ENCODE data around the gene CCT8L2. TPM values are rescaled to one million over a fixed set of nuclear protein-coding genes. Genes with fewer than 3 reads are reported as not detected.

The CCT8L2 gene
- total and polyA plus RNA-seq, 2 of the 8 experiments (the other 6 are each of a cell fraction or from before 2014, with no cell fraction given), result not detected

DNA sequence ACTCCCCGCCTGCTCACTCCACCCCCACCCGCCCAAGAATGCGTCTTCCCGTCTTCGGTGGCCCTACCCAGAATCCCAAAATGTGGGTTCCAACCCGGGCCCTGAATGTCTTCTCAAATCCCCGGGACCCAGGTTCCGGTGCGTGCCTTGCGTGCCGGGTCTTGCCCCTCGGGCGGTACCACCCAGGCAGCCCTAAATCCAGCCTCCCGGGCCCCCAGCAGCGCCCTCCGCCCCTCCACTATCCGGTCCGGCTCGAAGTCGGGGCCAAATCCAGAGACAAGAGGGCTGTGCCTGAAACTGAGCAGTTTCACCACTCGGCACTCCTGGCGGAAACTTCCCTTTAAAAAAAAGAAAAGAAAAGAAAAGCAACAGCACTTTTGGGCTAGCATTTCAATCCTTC lies 16.3 kb upstream of the CCT8L2 start:
- peaks cover 2 to 45% of the 10 kb centered on the region in 2 experiments; a peak in 2 of 4 replicates for H3K9me3 ChIP-seq (ENCODE audit: insufficient read depth in 2 of 2, low read depth in 1 of 2, low read length in 1 of 2)
- H2BK120ac ChIP-seq (replicated peaks; ENCODE audit: low read depth, low read length), result no peak overlapping the region
- no peak overlapping the region for H2AFZ ChIP-seq (ENCODE audit: low read length)
- no peak overlapping the region for H3K18ac ChIP-seq (ENCODE audit: extremely low read depth, low read length)
- H3K56ac ChIP-seq (replicated peaks; ENCODE audit: insufficient read length, low read depth, low read length), result no peak overlapping the region
- H3K4me2 ChIP-seq (ENCODE audit: insufficient read depth in 1 of 2, low read depth in 2 of 2, low read length in 2 of 2), result no peak overlapping the region
- H3K4me3 ChIP-seq (ENCODE audit: extremely low read depth in 1 of 4, insufficient read depth in 2 of 4, low read depth in 3 of 4, low read length in 4 of 4), result no peak overlapping the region
- H3K79me2 ChIP-seq (ENCODE audit: control insufficient read depth in 1 of 2, insufficient read depth in 2 of 2, low read length in 2 of 2), result no peaks in the 10 kb centered on the region
- no peak overlapping the region for H3K27ac ChIP-seq (ENCODE audit: low read depth, low read length)
- no peaks in the 10 kb centered on the region for H3K4me1 ChIP-seq (replicated peaks in 1 of 4; ENCODE audit: control insufficient read depth in 3 of 4, insufficient read depth in 4 of 4, low read length in 3 of 4)
- no peaks in the 10 kb centered on the region for H3K27me3 ChIP-seq (replicated peaks in 1 of 4; ENCODE audit: control insufficient read depth in 3 of 4, extremely low read depth in 1 of 4, insufficient read depth in 3 of 4, low read length in 3 of 4)
- DNase-seq (ENCODE audit: low read depth in 1 of 2, low spot score in 2 of 2) (no peak), FAIRE-seq (no peak)
- no peak overlapping the region for H2AK5ac ChIP-seq (ENCODE audit: low read depth, low read length)
- 87% methylated on average over 11 of the region's 22 CpGs; no CpG with 5 or more reads in 1 of the 2 experiments for WGBS, 2 experiments (ENCODE audit: extremely low coverage in 1 of 2, insufficient coverage in 1 of 2, insufficient read length in 1 of 2, insufficient replicate concordance in 2 of 2, low coverage in 1 of 2, low lambda C conversion rate in 2 of 2, missing lambda C conversion rate in 1 of 2)
- H3K9ac ChIP-seq (replicated peaks in 1 of 4; ENCODE audit: extremely low read depth in 1 of 4, low read depth in 3 of 4, low read length in 3 of 4), result no peak overlapping the region
- H3K36me3 ChIP-seq (ENCODE audit: control insufficient read depth in 2 of 4, insufficient read depth in 4 of 4, low read length in 3 of 4), result no peaks in the 10 kb centered on the region
- no peak overlapping the region for H2BK12ac ChIP-seq (ENCODE audit: low read depth, low read length)
- no peak overlapping the region for H4K8ac ChIP-seq (ENCODE audit: extremely low read depth, insufficient read depth, low read length)
- no peak overlapping the region for H3K4ac ChIP-seq (replicated peaks; ENCODE audit: insufficient read length, low read depth, low read length)
- no peak overlapping the region for H4K5ac ChIP-seq (ENCODE audit: insufficient read length, low read depth, low read length)
- CTCF ChIA-PET (ENCODE audit: partially characterized antibody), result interaction anchor here (0.7 kb wide), 1 partner anchor 78 kb away, joined by 4 read pairs; no protein-coding TSS in a partner anchor
- no peak overlapping the region for H2BK20ac ChIP-seq (ENCODE audit: low read length)
- no peaks in the 10 kb centered on the region for H3K79me1 ChIP-seq (ENCODE audit: low read depth, low read length)
- H3K14ac ChIP-seq (ENCODE audit: insufficient read length), result no peak overlapping the region
- H4K91ac ChIP-seq (replicated peaks; ENCODE audit: insufficient read length, low read length), result no peak overlapping the region
- no peak overlapping the region for H2BK5ac ChIP-seq (ENCODE audit: low read depth, low read length)
- H3K23me2 ChIP-seq (ENCODE audit: low read depth, low read length), result no peaks in the 10 kb centered on the region
- no peak overlapping the region for H2BK15ac ChIP-seq (ENCODE audit: low read length)
- POLR2A ChIA-PET (ENCODE audit: partially characterized antibody), result no interaction called here
- H4K20me1 ChIP-seq (replicated peaks in 1 of 2; ENCODE audit: control insufficient read depth in 1 of 2, insufficient read depth in 2 of 2, low read length in 2 of 2), result no peaks in the 10 kb centered on the region
- no peak overlapping the region for H3K23ac ChIP-seq (ENCODE audit: insufficient read length)
- no peak for TF ChIP-seq NRF1 (IDR thresholded peaks at IDR 0.05; ENCODE audit: low read depth, low read length)
- no peak for TF ChIP-seq GABPA (IDR thresholded peaks at IDR 0.05; ENCODE audit: borderline replicate concordance, insufficient read depth, low read length)
- TF ChIP-seq, protein P1, sequence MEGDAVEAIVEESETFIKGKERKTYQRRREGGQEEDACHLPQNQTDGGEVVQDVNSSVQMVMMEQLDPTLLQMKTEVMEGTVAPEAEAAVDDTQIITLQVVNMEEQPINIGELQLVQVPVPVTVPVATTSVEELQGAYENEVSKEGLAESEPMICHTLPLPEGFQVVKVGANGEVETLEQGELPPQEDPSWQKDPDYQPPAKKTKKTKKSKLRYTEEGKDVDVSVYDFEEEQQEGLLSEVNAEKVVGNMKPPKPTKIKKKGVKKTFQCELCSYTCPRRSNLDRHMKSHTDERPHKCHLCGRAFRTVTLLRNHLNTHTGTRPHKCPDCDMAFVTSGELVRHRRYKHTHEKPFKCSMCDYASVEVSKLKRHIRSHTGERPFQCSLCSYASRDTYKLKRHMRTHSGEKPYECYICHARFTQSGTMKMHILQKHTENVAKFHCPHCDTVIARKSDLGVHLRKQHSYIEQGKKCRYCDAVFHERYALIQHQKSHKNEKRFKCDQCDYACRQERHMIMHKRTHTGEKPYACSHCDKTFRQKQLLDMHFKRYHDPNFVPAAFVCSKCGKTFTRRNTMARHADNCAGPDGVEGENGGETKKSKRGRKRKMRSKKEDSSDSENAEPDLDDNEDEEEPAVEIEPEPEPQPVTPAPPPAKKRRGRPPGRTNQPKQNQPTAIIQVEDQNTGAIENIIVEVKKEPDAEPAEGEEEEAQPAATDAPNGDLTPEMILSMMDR (IDR thresholded peaks at IDR 0.05; ENCODE audit: control extremely low read depth in 1 of 3, insufficient read depth in 1 of 3, low read depth in 1 of 3, low read length in 3 of 3), result no peak
- TF ChIP-seq SIRT6 (IDR thresholded peaks at IDR 0.05; ENCODE audit: low read length), result no peak
- TF ChIP-seq SRF (IDR thresholded peaks at IDR 0.05; ENCODE audit: low read depth, low read length), result no peak
- no peak for TF ChIP-seq CEBPB (IDR thresholded peaks at IDR 0.05; ENCODE audit: low read depth, low read length)

All from H1 (cell line).